Calu3 (cell line): Measurements from ENCODE around the gene MBD3L5. TPM values are rescaled to one million over a fixed set of nuclear protein-coding genes. Genes with fewer than 3 reads are reported as not detected.
"Not testable (repeated sequence)": the region's sequence is repeated elsewhere in the genome, so short reads cannot be mapped to it uniquely, and the experiment has no call there.

Experiments used
- BruUV-seq: library from RNA; stranded (reverse); fragments of 400-500 nt; replicated peaks from 2 replicates; lab custom pipeline; 2021; lab: Mats Ljungman, UMichigan
- CTCF ChIA-PET: fragments of 300-600 bp; sonication (Branson Sonifier 250); formaldehyde crosslinking; loops from one replicate; lab custom pipeline; 2022; ENCODE audit warnings: antibody characterized with exemption; lab: Charles Lee
- DNase-seq: peaks from one replicate; pipeline ENCODE4 v3.0.0; 2022
- H3K27ac Mint-ChIP-seq: one replicate; pipeline ENCODE4 v1.8.0; 2022; ENCODE audit warnings: mixed read lengths; ENCODE audit not compliant: unreplicated experiment
- H3K27me3 Mint-ChIP-seq: one replicate; pipeline ENCODE4 v1.8.0; 2022; ENCODE audit warnings: mixed read lengths; ENCODE audit not compliant: unreplicated experiment
- H3K36me3 Mint-ChIP-seq: one replicate; pipeline ENCODE4 v1.8.0; 2022; ENCODE audit warnings: mild to moderate bottlenecking, moderate library complexity, mixed read lengths; ENCODE audit not compliant: insufficient read depth, unreplicated experiment
- H3K4me1 Mint-ChIP-seq: one replicate; pipeline ENCODE4 v1.8.0; 2022; ENCODE audit warnings: mild to moderate bottlenecking, low read depth, mixed read lengths; ENCODE audit not compliant: unreplicated experiment
- H3K4me3 Mint-ChIP-seq: one replicate; pipeline ENCODE4 v1.8.0; 2022; ENCODE audit warnings: mild to moderate bottlenecking, low read depth, moderate library complexity, mixed read lengths; ENCODE audit not compliant: unreplicated experiment
- H3K9me3 Mint-ChIP-seq: one replicate; pipeline ENCODE4 v1.8.0; 2022; ENCODE audit warnings: low read depth, mixed read lengths; ENCODE audit not compliant: unreplicated experiment
- CTCF ChIP-seq: fragments of 200-600 bp; IDR thresholded peaks from one replicate; pipeline ENCODE4 v1.8.0; 2022; ENCODE audit warnings: antibody characterized with exemption; ENCODE audit not compliant: unreplicated experiment
- intact Hi-C: fragments of 100-400 bp; cut with micrococcal nuclease; formaldehyde crosslinking; loops from one replicate; pipeline ENCODE4 v1.10.0; 2022; ENCODE audit not compliant: unreplicated experiment
- total RNA-seq: library from RNA; stranded (reverse); gene quantifications from 2 replicates; pipeline ENCODE4 v1.2.3, GENCODE V29; 2022

Gene MBD3L5
- total RNA-seq, 1 experiment from 2014 or later = not detected

GRCh38 chr19:7010722-7011593, 19.4 kb upstream of the MBD3L5 start:
- H3K4me3 Mint-ChIP-seq = no peak overlapping the region
- H3K36me3 Mint-ChIP-seq = no peaks in the 10 kb centered on the region
- TF ChIP-seq CTCF = no peak
- peaks cover 21% of the 10 kb centered on the region for H3K27me3 Mint-ChIP-seq
- H3K9me3 Mint-ChIP-seq = no peaks in the 10 kb centered on the region
- no peak for DNase-seq
- H3K27ac Mint-ChIP-seq = no peak overlapping the region
- CTCF ChIA-PET = no interaction called here
- BruUV-seq = no TSS peak
- H3K4me1 Mint-ChIP-seq = no peaks in the 10 kb centered on the region
- intact Hi-C loops = no loop called here

GRCh38 chr19:7013678-7014077, 16.7 kb upstream of the MBD3L5 start:
- H3K4me3 Mint-ChIP-seq = no peak overlapping the region
- CTCF ChIA-PET = no interaction called here
- no peaks in the 10 kb centered on the region for H3K4me1 Mint-ChIP-seq
- no peak overlapping the region for H3K27ac Mint-ChIP-seq
- intact Hi-C loops = no loop called here
- H3K27me3 Mint-ChIP-seq = peaks cover 10% of the 10 kb centered on the region
- no peaks in the 10 kb centered on the region for H3K9me3 Mint-ChIP-seq
- no peak for DNase-seq
- H3K36me3 Mint-ChIP-seq = no peaks in the 10 kb centered on the region
- no TSS peak for BruUV-seq
- TF ChIP-seq CTCF = no peak

- no TSS peak for BruUV-seq
- TF ChIP-seq CTCF = no peak
- Mint-ChIP-seq H3K4me1 (no peaks in the 10 kb centered on the region), H3K36me3 (no peaks in the 10 kb centered on the region), H3K27ac (no peak overlapping the region), H3K27me3 (no peaks in the 10 kb centered on the region), H3K9me3 (no peaks in the 10 kb centered on the region), H3K4me3 (no peak overlapping the region)
- CTCF ChIA-PET = no interaction called here
- DNase-seq = no peak
- intact Hi-C loops = no loop called here
These were observed 11.6 kb upstream of the MBD3L5 start for GRCh38 chr19:7018828-7019227.

- H3K27ac Mint-ChIP-seq, H3K4me3 Mint-ChIP-seq, H3K9me3 Mint-ChIP-seq, H3K4me1 Mint-ChIP-seq, intact Hi-C loops, H3K36me3 Mint-ChIP-seq, DNase-seq, H3K27me3 Mint-ChIP-seq, BruUV-seq, CTCF ChIA-PET: not testable (repeated sequence)
These were observed 9.0 kb upstream of the MBD3L5 start, which contains the start of gene MBD3L2B for GRCh38 chr19:7021331-7021730. TSS of gene MBD3L2B (minus strand) at chr19:7021431. CDS start at chr19:7021397, 34 bp downstream.

- intact Hi-C loops, H3K4me3 Mint-ChIP-seq, DNase-seq, H3K36me3 Mint-ChIP-seq, H3K4me1 Mint-ChIP-seq, BruUV-seq, H3K9me3 Mint-ChIP-seq, H3K27me3 Mint-ChIP-seq, H3K27ac Mint-ChIP-seq, CTCF ChIA-PET: not testable (repeated sequence)
These were observed 1.6 kb upstream of the MBD3L5 start for GRCh38 chr19:7028790-7029189.

GRCh38 chr19:7040079-7040478, 9.7 kb downstream of the MBD3L5 start, which contains the start of gene MBD3L4:
TSS of gene MBD3L4 (minus strand) at chr19:7040179. CDS start at chr19:7040144, 35 bp downstream.
- CTCF ChIA-PET, H3K27me3 Mint-ChIP-seq, H3K36me3 Mint-ChIP-seq, intact Hi-C loops, H3K4me1 Mint-ChIP-seq, H3K9me3 Mint-ChIP-seq, H3K4me3 Mint-ChIP-seq, DNase-seq, BruUV-seq, H3K27ac Mint-ChIP-seq: not testable (repeated sequence)

- intact Hi-C loops, H3K9me3 Mint-ChIP-seq, H3K4me3 Mint-ChIP-seq, DNase-seq, H3K4me1 Mint-ChIP-seq, BruUV-seq, H3K36me3 Mint-ChIP-seq, CTCF ChIA-PET, H3K27ac Mint-ChIP-seq, H3K27me3 Mint-ChIP-seq: not testable (repeated sequence)
These were observed 11.2 kb downstream of the MBD3L5 start for GRCh38 chr19:7041563-7041962.
